ENCODE measurements around the gene GLDC.

DNA sequence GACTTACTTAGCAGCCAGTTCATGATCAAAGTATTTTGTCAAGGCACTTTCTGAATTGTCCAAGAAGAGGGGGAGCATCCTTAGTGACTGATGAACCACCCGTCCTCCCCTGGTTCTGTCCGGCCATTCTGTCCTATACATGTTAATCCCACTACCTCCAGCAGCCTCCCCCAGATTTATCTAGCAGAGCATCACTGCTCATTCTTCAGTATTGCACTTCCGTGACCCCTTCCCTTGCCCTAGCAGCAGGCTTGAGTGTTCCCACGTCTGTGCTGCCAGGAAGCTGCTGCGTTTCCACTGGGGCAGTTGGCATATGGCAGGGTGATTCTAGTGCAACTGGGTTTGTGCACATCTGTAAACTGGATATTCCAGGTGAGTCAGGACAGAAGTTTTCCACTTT is 4.5 kb downstream of the GLDC start:
- TF ChIP-seq, protein P1, sequence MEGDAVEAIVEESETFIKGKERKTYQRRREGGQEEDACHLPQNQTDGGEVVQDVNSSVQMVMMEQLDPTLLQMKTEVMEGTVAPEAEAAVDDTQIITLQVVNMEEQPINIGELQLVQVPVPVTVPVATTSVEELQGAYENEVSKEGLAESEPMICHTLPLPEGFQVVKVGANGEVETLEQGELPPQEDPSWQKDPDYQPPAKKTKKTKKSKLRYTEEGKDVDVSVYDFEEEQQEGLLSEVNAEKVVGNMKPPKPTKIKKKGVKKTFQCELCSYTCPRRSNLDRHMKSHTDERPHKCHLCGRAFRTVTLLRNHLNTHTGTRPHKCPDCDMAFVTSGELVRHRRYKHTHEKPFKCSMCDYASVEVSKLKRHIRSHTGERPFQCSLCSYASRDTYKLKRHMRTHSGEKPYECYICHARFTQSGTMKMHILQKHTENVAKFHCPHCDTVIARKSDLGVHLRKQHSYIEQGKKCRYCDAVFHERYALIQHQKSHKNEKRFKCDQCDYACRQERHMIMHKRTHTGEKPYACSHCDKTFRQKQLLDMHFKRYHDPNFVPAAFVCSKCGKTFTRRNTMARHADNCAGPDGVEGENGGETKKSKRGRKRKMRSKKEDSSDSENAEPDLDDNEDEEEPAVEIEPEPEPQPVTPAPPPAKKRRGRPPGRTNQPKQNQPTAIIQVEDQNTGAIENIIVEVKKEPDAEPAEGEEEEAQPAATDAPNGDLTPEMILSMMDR (IDR thresholded peaks at IDR 0.05), result no peak
- TF ChIP-seq POLR2AphosphoS5 (IDR thresholded peaks at IDR 0.05) (no peak), EP300 (IDR thresholded peaks at IDR 0.05) (no peak), POLR2A (IDR thresholded peaks at IDR 0.05; ENCODE audit: low read depth) (no peak)
